Measurements from ENCODE around the gene TIGD2. TPM values are rescaled to one million over a fixed set of nuclear protein-coding genes. Genes with fewer than 3 reads are reported as not detected.

The TIGD2 gene
- total RNA-seq, 1 donor from 2014 or later, result 7.6 TPM

Other genes starting within 250 kb of the TIGD2 start
- 3.4 and 5.5 TPM in 2 replicates for gene FAM13A, start 54.3 kb upstream of the TIGD2 start, total RNA-seq
- 0.41 and 0.84 TPM in 2 replicates for gene GPRIN3, start 196.3 kb downstream of the TIGD2 start, total RNA-seq